ENCODE data around the gene ZNF383. TPM values are rescaled to one million over a fixed set of nuclear protein-coding genes. Genes with fewer than 3 reads are reported as not detected.
"Not testable (repeated sequence)": the region's sequence is repeated elsewhere in the genome, so short reads cannot be mapped to it uniquely, and the experiment has no call there.

Gene ZNF383
- total RNA-seq, 1 donor from 2014 or later, result 6.0 TPM

- not testable (repeated sequence) for DNase-seq (ENCODE audit: low read depth in 2 of 2)
Observed at GRCh38 chr19:37292998-37293939, 75.3 kb downstream of the ZNF383 start.

GRCh38 chr19:37294246-37294645, 76.2 kb downstream of the ZNF383 start:
- DNase-seq (ENCODE audit: low read depth in 2 of 2), result not testable (repeated sequence)

Other genes with a start within 250 kb of the ZNF383 start
- gene ZNF420, start 139.8 kb upstream of the ZNF383 start, total RNA-seq, result 5.7 and 11.3 TPM in 2 replicates
- 7.6 and 8.5 TPM in 2 replicates for gene ZNF585A, start 45.5 kb upstream of the ZNF383 start, total RNA-seq
- 8.3 and 15.1 TPM in 2 replicates for gene ZNF585B, start 7.7 kb upstream of the ZNF383 start, total RNA-seq
- 3.3 and 3.6 TPM in 2 replicates for gene ZNF527, start 152.9 kb downstream of the ZNF383 start, total RNA-seq
- gene ZNF569, start 249.2 kb downstream of the ZNF383 start, total RNA-seq, result 5.2 and 6.1 TPM in 2 replicates